Left hindlimb (tissue), 1 donor: ENCODE results near the gene TRIM54.

Experiments used
- DNase-seq: peaks from one replicate; pipeline ENCODE4 v3.0.0-alpha.2; 2018

The TRIM54 gene, protein sequence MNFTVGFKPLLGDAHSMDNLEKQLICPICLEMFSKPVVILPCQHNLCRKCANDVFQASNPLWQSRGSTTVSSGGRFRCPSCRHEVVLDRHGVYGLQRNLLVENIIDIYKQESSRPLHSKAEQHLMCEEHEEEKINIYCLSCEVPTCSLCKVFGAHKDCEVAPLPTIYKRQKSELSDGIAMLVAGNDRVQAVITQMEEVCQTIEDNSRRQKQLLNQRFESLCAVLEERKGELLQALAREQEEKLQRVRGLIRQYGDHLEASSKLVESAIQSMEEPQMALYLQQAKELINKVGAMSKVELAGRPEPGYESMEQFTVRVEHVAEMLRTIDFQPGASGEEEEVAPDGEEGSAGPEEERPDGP

DNA sequence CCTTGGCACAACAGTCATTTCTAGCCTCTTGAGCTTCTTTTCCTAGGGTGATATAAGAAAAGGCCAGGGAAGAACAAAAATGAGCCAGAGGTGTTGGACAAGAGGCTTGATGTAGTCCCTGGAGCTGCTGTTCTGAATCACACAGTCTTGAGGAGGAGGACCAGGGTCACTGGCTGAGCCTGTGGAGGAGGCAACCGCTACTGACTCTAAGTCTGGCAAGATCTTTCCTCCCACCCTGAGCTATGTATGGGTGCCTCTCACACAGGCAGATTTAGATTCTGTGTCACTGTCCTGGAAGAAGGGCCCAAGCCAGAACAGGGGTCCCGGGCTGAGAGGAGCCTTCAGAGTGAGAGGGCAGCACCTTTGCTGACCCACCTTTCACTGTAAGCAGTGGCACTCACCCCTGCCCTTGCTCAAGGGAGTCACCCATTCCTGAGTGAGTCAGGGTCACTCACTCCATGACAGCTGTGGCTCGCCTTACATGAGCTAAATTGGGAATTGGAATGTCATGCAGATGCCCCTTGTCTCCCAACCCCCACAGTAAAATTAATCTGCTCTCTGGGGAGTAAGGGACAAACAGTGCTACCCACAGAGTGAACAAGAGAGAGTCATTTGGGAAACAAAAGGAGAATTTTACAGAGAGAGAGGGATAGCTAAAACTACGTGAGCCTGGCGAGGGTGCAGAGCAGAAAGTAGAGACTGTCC is at the start of gene TRIM54:
Gene TRIM54 (plus strand): TSS at position 575 of the 705 bp plus-strand sequence. CDS start 303 bp downstream, outside the sequence.
- DNase-seq, result no peak

DNA sequence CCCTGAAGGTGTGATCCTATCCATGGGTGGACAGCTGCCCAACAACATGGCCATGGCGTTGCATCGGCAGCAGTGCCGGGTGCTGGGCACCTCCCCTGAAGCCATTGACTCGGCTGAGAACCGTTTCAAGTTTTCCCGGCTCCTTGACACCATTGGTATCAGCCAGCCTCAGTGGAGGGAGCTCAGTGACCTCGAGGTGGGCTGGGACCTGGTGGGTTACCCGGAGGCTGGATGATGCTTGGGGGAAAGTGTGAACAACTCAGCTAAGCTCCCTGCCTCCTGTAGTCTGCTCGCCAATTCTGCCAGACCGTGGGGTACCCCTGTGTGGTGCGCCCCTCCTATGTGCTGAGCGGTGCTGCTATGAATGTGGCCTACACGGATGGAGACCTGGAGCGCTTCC is 48.9 kb upstream of the TRIM54 start:
- DNase-seq, result no peak

DNA sequence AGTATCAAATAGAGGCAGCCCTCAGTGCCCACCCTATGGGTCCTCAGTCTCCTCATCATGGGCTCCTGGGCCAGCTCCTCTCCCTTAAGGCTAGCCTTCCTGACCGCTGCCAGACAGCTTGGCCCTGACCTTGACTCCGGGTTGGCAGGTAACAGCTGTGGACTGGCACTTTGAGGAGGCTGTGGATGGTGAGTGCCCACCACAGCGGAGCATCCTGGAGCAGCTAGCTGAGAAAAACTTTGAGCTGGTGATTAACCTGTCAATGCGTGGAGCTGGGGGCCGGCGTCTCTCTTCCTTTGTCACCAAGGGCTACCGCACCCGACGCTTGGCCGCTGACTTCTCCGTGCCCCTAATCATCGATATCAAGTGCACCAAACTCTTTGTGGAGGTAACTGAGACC is 46.1 kb upstream of the TRIM54 start:
- no peak for DNase-seq

DNA sequence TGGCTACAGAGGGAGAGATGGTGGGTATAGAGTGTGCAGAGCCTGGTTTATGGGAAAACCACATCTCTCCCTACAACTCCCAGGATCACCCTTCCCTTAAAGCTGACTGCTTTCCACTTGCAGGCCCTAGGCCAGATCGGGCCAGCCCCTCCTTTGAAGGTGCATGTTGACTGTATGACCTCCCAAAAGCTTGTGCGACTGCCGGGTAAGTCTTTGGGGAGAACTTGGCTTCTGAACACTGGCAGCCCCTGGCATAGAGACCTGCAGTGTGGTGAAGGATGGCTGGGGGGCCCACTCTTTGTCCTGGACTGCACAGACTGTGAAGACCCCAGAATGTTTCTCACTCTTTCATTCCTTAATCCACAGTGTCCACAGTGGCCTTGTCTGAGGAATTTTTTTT is 45.6 kb upstream of the TRIM54 start:
- DNase-seq, result no peak

DNA sequence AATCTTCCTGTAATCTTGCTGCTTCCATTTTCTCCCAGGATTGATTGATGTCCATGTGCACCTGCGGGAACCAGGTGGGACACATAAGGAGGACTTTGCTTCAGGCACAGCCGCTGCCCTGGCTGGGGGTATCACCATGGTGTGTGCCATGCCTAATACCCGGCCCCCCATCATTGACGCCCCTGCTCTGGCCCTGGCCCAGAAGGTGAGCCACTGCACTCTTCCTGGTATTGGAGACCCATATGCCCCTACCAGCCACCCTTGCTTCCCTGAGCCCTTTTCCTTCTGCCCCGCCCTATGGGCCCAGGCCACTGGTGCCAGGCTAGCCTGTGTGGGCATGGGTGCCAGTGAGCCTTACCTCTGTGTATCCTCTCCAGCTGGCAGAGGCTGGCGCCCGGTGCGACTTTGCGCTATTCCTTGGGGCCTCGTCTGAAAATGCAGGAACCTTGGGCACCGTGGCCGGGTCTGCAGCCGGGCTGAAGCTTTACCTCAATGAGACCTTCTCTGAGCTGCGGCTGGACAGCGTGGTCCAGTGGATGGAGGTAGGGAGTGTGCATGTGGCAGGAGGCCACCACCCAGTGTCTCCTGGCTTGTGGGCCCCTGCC is 44.8 kb upstream of the TRIM54 start:
- no peak for DNase-seq

DNA sequence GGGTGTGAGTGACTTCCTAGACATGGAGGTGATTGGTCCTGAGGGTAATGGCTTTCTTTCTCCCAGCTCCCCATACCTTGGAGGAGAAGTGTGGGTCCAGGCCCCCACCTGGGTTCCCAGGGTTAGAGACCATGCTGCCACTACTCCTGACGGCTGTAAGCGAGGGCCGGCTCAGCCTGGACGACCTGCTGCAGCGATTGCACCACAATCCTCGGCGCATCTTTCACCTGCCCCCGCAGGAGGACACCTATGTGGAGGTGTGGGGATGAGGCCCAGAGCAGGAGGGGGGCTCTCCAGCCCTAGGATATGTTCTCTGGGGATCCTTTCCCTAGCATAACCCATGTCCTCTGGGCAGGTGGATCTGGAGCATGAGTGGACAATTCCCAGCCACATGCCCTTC is 43.3 kb upstream of the TRIM54 start:
- no peak for DNase-seq

DNA sequence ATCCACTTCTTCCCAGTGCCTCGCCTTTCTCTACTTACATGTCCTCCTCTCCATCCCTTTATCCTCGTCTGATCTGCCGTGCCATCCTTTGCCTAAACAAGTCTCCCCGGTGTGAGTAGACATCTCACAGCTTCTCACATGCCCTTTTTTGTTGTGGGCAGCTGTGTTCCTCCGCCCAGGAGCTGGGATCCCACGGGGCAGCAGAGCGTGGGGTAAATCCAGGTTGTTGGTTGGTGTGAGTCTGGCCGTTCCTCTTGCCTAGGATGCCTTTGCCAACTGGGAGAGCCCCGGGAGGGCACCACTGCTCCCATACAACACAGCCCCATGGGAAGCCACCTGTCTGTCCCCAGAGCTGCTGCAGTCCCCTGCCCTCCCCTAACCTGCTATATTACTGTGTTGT is 41.8 kb upstream of the TRIM54 start:
- no peak for DNase-seq

DNA sequence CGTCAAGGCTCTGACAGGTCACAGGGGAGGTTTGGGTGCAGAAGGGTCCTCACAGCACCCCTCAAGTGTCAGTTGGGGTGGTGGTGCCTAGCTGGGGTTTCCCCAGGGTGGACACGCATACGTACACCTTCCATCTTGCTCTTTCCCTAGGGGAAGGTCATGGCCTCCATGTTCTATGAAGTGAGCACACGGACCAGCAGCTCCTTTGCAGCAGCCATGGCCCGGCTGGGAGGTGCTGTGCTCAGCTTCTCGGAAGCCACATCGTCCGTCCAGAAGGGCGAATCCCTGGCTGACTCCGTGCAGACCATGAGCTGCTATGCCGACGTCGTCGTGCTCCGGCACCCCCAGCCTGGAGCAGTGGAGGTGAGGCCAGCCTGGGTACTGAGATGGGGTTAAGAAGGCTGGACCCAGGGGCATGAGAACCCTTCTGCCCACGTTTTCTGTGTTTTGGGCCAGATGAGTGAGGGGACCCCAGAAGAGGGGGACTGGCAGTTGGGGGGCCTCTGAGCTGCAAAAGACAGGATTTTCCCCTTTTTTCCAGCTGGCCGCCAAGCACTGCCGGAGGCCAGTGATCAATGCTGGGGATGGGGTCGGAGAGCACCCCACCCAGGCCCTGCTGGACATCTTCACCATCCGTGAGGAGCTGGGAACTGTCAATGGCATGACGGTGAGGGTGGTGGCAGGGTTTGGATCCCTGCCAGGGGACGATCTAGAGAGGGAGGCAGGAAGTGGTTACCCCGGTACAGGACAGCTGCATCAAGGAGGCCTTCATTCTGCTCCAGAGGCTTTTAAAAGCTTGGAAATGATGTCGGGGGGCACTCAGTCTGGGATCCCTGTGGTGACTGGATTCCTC is 40.2 kb upstream of the TRIM54 start:
- DNase-seq, result no peak

DNA sequence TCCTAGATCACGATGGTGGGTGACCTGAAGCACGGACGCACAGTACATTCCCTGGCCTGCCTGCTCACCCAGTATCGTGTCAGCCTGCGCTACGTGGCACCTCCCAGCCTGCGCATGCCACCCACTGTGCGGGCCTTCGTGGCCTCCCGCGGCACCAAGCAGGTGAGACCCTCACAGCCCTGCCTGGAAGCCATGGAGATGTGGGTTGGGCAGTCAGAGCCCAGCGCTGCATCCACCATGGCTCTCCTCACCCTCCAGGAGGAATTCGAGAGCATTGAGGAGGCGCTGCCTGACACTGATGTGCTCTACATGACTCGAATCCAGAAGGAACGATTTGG is 39.6 kb upstream of the TRIM54 start:
- DNase-seq, result no peak

DNA sequence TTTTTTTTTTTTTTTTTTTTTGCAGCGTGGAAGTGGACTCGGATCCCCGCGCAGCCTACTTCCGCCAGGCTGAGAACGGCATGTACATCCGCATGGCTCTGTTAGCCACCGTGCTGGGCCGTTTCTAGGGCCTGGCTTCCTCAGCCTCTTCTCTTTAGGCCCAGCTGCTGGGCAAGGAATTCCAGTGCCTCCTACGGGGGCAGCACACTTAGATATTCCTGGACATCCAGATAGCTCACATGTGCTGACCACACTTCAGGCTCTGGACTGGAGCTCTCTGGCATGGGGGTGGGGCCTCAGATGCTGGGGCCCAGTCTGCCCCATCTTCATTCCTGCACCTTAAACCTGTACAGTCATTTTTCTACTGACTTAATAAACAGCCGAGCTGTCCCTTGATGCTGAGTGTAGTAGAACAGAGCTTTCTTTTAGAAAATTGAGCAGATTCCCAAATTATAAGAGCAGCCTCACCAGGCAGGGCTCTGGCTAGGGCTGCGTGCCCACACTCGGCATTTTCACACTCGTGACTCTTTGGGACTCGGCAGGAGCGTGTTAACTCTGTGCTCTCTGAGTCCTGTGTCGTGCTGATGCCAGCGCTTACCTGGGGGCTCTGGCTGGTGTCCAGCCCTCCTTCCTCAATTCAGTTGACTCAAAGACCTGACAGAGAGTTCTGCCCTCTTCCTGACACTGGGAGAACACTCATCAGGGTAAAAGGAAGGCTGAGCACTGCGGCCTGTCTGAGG is 38.7 kb upstream of the TRIM54 start:
- DNase-seq, result no peak

DNA sequence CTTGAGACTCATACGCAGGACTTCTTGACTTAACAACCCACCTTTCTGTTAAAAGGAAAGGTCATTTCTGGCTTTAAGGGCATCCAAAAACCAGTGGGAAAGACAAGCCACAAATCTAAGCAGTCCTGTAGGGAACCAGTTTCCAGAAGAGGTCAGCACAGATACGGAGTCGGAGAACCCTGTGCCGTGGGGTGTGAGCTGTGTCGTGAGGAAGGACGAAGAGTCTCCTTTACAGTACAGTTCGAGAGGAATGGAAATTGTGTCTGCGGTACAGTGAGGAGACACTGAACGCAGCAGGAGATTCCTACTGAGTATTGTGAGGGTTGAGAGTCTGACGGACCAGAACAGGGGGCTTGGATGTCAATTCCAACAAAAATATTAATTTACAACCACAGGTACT is 37.1 kb upstream of the TRIM54 start:
- no peak for DNase-seq

DNA sequence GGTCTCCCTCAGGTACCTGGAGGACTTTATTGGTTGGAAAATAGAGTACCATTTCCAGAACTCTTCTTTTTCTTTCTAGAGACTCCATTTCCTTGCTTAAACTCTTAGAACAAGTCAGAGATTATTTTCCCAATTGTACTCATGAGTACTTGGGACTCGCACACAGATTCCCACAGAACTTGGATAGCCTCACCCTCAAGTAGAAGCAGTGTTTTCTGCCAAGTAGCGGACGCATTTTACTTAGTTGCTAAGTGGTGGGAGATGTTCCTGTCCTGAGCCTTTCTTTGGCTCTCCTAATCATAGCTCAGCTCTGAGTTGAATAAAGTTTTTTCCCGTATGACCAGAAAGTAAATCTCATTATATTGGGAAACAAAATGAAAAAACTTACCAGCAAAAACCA is 36.6 kb upstream of the TRIM54 start:
- DNase-seq, result no peak

DNA sequence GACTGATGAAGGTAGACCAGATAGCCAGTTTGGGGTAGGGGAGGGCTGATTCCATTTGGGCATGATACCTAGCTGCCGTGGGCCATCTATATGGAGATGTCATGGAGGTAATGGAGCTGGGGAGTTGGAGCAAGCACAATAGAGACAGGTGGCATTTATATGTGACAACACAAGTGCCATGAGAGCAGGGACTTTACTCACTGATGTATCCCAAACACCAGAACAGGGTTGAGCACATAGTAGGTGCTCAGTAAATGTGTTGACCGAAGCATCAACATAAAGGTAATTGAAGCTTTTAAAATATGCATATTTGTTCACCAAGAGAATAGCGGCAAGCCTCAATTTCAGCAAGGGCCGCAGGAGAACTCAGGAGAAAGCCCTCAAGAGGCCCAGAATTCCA is 34.3 kb upstream of the TRIM54 start:
- DNase-seq, result no peak

DNA sequence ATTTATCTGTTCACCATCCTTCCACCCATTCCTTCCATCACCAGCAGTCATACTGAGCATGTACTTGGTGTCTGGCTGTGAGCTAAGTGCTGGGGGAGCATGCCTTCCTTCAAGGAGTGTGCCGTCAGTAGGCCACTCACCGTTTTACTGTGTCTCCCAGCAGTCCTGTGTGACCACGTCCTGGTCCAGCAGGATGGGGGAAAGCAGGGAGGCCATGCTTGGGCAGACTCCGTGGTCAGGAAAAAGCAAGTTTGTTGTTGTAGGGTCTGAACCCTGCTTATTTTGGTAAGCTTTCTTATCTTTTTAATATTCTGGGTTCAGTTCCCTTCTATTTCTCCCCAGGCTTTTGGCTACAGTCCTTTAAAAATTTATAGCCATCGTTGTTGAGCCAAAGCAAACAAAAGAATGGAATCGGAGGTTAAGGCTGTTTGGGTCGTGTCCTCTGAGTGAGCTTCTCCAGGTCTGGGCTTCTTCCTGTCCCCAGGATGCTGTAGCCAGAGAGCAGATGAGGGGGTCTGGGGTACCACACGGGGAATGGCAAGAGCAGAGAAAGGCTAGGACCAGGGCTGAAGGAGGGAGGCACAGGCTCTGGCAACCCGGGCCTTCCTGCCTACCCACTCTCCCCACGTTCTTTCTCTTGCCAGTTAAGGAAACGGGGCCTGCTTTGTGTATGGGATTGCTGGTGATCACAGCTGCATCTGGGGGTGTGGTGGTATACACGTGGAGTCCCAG is 32.9 kb upstream of the TRIM54 start:
- no peak for DNase-seq

DNA sequence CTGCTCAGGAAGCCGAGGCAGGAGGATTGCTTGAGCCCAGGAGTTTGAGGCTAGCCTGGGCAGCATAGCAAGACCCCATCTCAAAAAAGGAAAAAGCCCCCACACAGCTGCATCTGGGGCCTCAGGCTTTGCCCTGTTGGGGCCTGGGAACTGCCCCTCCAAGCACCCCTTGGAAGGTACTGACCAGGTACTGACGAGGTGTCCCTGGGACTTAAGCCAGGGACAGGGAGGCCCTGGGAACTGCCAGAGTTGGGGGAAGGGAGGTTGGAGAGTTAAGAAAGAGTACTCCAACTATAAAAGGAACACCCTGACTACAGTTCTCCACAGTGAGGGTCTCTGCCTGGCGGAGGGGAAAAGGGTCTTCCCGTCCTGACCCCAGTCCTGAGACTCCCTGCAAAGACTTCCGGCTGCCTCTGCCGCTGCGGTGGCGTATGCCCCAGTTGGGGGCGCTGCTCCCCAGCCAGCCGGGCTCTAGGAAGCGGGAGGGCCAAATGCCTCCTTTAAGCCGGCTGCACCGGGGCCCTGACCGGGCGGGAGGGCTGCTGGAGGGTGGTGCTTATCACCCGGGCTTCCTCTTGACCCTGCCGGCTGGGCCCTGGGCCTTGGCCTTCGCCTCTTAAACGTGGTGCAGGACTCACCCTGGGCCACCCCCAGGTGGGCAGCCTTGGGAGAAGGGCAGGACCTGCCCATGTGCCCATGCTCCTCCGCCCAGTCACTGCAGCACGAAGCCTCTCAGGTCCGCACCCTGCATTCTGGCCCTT is 32.2 kb upstream of the TRIM54 start:
- DNase-seq, result no peak

DNA sequence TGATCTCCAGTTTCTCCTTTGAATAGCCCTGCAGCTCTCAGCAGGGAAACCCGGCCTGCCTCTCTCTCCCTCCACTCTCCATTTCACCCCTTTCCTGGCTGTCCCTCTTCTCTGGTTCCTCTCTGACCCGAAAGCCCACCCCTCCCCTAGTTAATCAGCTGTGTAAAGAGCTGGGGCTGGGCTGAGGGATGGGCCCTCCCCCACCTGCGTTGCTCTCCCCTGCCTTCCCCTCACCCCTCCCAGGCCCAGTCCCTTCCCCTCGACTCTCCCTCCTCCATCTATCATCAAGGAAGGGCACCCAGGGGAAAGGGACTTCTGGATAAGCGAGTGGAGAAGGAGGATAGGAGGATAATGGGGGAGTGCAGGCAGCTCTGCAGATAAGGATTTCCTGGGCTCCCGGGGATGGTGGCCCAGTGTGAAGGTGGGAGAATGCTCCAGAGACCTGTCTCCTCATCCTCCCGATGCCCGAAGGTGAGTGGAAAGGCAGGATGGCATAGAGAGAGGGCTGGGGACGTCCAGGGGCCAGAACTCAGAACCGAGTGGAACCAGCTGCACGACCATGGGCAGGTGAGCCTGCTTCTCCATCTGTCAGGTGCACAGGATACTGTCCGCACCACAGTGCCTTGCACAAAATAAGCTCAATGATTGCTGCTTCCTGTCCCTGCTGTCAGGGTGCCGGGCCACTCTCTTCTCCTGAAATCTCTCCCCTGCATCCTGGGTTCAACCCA is 31.4 kb upstream of the TRIM54 start:
- no peak for DNase-seq

DNA sequence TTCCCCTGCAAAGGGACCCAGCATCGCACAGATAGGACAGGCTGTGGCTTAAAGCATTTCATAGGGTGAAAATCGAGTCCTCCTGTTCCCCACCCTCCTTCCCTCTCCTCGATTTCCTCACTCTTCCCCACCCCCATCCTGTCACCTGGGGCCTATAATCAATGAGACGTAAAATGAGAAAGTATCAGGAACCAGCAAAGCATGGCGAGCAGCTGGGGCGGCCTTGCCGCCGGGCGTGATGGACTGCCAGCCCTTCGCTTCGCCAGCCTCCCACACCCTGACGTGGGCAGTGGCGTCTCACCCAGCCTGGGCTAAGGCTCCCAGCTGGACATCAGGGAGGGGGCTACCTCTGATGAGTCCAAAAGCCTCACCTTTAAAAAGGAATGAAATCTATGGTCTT is 30.5 kb upstream of the TRIM54 start:
- no peak for DNase-seq

DNA sequence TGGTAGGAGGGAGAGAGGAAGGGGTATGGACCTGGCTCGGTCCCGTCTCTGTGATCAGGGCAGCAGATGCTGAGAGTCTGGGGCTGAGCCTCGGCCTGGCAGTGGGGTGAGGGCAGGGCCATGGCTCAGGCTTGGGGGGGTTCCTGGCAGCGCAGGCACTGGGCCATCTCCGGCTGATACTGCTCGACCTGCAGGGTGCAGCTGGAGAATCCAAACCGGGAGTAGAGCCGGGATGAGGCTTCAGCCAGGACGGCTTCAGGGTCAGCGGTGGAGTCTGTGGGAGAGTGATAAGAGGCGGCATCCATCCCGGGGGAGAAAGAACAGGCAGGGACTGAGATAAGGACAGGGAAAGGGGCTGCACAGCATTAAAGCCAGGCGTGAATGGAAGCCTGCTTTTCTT is 27.0 kb upstream of the TRIM54 start:
- no peak for DNase-seq

DNA sequence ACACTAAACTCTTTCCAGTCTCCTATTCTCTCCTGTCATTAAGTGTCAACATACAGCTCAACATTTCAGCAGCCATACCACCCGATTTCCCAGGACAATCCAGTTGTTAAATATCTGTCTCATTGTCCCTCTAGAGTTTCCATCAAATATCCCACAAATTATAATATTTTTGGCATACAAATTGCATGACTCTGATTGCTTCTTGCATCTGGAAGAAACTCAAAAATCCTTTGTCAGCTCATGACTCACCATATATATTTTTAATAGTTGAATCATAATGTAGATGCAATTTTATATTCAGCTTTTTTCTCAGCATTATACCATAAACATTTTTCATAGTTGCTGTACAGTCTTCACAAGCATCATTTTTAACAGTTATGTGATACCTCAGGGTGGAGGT is 26.6 kb upstream of the TRIM54 start:
- DNase-seq, result no peak

DNA sequence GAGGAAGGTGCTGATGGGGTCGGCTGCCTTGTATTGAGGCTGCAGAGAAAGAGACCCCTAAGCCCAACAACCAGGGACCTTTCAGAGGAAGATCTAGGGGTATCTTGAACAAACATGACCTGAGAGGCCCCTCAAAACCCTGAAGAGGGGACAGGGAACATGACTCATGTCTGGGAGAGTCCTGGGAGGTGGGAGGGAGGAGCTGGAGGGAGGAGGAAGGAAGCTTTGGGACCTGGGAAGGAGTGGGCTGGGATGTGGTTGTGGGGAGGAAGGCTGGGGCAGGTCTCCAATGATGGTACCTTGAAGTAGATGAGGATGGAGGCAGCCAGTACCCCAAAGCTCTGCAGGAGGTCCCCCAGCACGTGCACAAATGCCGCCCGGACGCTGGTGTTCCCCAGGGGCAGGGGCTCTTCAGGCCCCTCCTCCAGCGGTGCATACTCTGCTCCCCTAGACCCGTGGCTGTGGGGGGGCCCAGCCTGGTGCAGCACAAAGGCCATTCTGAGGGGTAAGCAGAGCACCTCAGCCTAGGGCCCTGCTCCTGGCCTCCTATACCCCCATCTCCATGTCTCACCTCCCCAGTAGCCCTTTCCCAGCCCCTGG is 25.3 kb upstream of the TRIM54 start:
- DNase-seq, result no peak
